T-helper 9 cell (primary cell): ENCODE data around the gene PPIL6.

Source experiments
- DNase-seq: peaks from one replicate; pipeline ENCODE4 v3.0.0-alpha.2; 2020

Gene PPIL6

DNA sequence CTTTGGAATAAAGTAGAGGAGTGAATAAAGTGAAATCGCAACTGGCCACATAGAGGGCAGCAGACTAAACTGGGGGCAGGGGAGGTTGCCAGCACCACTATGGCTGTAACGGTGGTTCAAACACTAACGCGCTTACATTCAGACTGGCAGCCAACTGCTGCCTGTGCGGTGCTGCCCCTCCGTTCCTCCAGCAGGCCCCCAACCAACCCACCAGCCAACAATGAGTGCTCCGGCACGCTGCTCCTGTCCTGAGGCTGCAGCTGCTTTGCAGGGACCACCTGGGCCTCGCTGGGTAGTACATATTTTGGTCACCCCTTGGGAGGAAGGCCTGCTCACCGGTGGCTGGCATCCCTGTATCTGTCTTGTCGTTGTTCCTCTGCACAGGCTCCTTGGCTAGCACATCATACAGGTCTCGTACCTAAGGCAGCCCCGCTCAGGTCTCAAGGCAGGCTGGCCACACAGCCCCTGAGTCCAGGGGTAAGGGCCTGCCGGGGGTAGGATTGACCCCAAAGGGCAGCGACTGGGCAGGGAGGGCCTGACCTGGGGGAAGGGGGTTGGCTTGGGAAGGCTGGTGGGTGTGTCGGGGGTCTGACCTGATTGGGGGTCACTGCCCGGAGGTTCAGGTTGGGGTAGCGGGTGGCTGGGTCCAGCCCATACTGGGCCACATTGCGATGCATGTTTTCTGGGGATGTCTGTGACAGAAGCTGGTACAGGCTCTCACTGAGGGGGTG is 8.8 kb upstream of the PPIL6 start:
- no peak for DNase-seq

DNA sequence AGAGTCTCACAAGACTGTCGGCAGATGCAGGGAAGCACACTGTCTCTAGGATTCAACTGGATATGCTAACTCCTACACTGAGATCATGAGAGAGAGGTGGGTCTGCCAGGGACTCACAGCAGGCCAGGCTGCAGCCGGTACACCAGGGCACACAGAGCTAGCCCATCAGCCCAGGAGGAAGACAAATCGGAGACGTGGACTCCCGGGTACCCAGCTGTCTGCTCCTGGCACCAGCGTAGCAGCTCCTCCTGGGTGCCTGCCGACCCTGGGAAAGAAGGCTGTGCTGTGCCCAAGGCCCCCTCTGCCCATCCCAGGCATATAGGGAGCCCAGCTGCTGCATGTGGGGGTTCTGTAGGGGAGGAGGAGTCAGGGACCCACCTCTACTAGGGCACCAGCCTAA is 8.2 kb upstream of the PPIL6 start:
- no peak for DNase-seq

DNA sequence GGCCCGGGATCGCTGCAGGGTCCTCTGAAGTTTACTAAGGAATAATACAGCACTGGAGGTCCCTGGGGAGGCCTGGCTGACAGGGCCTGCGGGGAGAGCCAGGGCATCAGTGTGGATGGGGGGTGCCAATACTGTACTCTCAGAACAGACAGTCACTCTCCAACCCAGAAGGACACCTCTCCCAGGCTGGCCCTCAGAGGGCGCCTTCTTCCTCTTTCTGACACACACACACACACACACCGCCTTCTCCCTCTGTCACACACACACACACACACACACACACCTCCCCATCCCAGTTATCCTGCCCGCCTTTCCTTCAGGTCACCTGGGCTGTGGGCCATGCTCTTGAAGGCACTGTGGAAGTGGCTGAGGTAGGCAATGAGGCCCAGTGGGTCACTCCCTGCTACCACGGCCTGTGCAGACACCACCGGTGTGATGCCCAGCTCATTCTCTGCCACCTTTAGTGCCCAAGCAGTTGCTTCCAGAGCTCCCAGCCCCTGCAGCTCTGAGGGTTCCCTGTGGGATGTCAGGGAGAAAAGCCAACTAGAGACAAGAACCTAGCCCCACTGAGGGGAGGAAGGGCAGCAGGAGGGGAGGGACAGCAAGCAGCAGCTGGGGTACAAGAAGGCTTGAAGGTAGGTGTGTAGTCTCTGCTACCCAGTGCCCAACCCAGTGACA is 7.6 kb upstream of the PPIL6 start:
- DNase-seq: no peak

DNA sequence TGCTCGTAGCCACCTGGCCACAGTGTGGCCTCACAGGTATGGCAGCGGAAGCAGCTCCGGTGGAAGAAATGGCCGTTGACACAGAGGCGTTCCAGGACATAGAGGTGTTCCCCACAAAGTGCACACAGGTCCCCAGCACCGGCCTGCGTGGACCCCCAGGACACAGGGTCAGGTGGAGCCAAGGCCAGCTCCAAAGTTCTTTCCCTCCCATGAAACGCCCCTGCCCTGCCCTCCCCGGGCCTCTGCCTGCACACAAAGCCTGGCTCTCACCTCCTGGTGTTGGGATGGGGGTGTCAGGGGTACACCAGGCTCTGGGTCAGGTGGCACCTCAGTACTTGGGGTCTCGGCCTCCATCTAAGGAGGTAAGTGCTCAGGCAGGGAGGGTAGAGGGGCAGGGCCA is 6.7 kb upstream of the PPIL6 start:
- DNase-seq: no peak

DNA sequence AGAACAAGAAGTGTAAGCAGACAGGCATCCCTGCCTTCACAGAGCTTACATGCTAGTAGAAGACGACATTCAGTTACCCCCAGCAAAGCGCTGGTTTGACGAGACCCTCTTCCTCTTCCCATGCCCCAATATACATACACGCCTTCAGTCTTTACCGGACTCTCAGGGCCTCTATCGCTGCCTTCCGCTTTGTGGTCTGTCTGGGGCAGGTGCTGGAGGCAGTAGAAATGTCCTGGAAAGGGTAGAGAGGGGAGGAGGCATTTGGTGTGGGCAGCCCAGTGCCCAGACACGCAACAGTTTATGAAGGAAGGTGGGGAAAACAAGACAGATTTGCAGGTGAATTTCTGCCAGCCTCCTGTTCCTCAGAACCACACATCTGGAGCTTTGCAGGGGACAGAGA is 6.1 kb upstream of the PPIL6 start:
- DNase-seq: no peak

DNA sequence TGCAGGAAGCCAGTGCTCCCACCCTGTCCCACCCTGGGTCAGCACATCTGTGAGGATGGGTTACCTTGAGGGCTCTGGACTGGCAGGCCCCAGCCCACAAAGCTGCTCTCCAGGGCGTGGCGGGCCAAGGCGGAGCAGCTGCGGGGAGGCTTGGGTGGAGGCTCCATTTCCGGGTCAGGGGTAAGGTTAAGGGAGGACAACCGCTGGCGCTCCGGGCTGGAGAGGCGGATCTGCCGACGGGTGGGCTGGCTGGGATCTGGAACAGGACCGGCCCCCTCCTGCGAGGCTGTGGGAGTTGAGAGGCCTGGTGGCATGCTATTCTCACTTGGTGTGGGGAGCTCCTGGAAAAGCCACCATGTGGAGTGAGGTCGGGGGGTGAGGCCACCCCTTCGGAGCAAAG is 5.6 kb upstream of the PPIL6 start:
- no peak for DNase-seq

DNA sequence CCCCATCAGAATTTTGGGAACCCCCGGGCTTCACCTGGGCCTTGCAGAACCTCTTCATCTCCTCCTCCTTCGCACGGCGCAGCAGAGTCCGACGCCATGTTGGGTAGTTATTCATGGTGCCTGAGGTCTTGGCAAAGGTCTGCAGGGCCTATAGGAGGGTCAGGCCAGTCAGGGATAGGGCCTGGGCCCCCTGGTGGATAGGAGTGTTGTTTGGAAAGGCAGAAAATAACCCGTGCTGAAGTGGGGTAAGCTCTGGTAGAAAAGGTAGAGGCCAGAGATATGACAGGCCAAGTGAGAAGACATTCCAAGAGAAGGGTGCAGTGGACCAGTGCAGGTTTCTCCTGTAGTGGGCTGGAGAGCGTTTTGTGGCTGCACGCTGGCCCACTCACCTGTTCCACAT is 5.0 kb upstream of the PPIL6 start:
- no peak for DNase-seq

DNA sequence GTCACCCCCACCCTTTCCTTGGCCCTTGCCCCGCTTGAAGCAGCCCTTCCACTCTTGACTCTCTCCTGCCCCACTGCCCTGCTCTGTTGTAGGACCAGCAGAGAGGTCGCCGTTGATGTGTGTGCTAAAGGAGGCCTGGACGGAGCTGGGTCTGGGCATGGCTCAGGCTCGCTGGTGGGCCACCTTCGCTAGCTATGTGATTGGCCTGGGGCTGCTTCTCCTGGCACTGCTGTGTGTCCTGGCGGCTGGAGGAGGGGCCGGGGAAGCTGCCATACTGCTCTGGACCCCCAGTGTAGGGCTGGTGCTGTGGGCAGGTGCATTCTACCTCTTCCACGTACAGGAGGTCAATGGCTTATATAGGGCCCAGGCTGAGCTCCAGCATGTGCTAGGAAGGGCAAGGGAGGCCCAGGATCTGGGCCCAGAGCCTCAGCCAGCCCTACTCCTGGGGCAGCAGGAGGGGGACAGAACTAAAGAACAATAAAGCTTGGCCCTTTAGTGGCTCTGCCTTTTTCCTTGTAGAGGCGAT is 3.1 kb upstream of the PPIL6 start:
- no peak for DNase-seq

DNA sequence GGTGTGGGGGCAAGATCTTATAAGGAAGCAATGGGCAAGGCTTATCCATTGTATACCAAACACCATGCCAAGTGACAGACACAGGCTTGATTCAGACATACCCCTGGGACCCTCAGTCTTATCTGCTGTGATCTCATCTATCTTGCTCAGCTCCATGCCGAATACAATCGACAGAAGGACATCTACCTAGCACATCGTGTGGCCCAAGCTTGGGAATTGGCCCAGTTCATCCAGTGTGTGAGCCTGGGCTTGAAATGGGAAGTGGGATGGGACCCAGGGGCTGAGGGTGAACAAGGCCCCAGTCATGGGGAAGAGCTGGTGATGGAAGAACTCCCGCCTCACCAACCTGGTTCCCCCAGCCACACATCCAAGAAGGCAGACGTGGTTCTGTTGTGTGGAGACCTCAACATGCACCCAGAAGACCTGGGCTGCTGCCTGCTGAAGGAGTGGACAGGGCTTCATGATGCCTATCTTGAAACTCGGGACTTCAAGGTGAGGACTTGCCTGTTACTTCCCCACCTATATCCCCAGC is 2.0 kb upstream of the PPIL6 start:
- no peak for DNase-seq

DNA sequence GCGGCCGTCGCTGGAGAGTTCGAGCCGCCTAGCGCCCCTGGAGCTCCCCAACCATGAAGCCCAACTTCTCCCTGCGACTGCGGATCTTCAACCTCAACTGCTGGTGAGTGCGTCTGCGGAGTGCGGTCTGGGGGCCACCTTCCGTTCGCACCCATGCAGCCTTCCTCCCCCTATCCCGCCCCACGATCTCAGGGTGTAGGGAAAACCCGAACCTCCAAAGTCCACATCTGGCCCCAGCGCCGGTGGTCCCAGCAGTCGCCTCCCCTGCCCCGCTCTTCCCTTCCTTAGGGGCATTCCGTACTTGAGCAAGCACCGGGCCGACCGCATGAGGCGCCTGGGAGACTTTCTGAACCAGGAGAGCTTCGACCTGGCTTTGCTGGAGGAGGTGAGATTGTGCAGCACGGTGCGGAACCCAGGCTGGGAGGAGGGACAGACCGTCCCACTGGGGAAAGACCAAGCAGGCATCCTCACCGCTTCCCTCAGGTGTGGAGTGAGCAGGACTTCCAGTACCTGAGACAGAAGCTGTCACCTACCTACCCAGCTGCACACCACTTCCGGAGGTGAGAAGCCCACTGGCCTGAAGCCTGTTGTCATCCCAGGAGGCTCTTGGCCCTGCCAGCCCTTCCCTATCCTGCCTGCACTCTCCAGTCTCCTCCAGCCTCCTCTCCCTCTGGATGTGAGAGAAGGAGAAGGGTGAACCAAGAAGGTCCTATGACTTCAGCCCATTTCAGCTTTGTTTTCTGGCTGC is 815 bp upstream of the PPIL6 start:
- peak; percentile 44 for DNase-seq

DNA sequence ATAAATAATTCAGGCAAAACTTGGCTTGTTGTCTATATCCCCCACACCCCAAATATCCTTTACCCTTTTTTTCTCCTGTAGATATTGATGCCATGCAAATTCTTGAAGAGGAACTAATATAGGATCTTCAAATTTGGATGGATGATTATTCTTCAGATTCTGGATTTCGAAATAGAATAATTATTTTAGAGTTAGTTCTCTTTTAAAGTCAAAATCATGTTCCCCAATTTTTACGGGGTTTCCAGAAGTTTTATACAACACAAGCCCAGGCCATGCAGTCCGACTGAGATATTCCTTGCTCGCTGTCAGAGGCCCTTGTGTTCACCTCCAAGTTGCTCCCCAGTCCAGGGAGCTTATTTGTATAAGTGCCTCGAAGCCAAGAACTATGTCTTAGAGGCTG is 4.4 kb downstream of the PPIL6 start:
- DNase-seq: no peak

DNA sequence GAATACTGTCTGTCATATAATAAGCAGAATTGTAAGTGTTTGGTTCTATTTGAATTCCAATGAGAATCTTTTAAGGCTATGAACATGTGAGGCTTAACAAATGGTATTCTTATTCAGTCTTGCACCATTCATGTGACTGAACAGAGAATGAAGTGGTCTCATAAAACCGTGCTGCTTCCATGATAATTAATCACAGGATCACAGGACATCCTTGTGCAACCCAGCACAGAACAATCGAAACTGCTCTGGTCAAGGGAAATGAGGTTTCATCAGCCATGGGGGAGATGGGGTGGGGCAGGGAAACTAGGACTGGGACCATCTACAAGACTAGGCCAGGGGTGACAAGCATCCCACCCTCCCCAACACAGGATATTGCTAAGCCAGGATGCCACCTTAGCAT is 6.0 kb downstream of the PPIL6 start:
- no peak for DNase-seq

DNA sequence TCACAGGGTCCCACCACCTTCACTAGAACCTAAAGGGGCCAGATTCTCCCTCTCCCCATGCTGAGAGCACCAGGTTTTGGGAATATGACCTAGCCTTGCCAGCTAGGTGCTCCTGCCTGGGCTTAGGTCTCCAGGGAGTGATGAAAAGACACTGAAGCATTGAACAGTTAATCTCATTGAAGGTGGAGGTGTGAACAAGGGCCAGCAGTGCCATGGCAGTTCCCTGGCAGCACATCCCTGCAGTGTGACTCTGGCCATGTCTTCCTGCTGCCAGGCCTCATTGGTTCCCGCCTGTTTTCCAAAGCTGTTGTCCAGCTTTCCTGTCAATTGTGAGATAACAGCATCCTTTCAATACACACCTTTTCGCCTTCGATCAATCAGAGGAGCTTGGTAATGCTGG is 10.9 kb downstream of the PPIL6 start:
- no peak for DNase-seq

DNA sequence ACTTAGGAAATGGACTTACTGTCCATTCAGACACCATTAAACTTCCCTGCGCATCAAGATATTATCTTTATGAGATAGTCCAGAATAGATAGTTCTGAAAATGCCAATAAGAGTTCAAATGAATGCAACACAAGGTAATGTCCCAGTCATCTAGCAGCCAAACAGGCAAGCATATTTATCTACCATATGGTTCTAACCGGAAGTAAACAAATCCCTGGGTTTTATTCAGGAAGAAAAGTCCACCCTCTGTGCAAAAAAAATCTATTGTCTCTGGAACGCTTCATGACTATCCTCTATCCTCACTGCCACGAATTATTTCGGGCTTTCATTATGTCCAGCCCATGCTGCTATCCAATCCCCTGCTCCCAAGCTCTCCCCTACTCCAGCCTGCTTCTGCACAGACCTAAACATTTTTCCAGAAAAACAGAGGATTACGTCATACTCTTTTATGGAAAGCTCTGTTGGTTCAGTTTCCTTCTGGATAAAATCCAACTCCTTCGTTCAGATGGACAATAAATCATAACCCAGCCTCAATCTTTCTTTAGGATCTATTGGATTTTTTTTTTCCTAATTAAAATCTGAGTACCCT is 11.4 kb downstream of the PPIL6 start:
- DNase-seq: no peak

DNA sequence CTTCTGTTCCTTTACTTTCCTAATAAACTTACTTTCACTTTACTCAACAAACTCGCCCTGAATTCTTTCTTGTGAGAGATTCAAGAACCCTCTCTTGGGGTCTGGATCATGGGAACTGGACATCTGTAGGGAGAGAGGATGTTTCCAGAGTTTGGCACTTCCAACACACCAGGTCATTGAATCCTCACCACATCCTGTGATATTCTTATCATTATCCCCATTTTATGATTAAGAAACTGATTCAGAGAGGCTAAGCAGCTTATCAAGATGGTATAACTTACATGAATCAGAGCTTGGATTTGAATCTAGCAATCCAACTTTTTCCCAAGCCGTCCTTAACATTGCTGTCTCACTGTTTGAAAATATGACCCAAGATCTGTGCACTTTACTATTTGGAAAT is 15.5 kb downstream of the PPIL6 start:
- no peak for DNase-seq

DNA sequence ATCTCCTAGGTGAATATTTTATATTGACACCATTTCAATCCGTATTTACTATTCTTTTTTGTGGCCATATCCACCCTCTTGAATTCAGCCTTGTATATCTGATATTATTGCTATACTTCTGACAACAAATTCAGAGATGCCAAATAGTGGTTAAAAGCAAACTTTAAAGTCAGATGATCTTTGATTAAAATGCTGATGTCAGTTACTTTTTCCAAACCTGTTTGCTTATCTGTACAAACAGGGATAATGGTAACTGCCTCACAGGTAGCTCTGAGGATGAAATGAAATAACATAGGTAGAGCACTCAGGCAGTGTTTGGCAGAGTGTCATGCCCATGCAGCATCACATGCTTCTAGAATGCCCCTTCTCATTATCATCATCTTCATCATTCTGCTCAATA is 19.2 kb downstream of the PPIL6 start:
- DNase-seq: no peak

DNA sequence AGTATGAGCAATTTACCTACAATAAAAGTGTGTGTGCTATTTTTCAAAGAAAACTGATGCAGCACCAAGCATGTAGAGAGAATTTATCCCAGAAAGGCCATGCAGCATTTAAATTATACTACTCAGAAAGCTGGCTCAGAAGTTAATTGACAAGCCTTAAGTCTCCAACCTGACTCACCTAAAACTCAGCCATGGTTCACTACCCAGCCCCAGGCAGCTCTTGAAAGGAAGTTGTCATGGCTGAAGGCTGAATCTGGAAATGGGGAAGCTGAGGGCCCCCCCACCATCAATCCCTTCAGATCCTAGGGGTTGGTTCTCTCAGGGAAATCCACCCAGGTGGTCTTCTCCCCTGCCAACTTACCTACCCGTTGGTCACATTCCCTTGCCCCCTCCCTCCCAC is 19.7 kb downstream of the PPIL6 start:
- no peak for DNase-seq

DNA sequence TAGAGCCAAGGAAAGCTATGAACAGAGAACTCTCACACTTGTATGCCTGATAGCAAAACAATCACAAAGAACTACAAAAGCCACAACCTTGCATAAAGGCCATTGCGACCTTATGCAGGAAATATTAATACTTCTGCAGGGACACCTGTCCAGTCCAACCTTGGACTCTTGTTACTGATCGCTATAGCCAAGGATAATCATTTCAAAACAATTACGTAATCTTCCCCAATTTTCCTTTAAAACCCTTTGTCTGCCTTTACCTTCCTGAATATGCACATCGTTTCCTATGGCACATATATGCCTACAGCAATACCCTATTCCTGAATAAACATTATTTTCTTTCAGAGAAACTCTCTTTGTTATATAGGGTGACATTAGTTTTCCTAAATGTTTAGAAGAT is 22.8 kb downstream of the PPIL6 start:
- DNase-seq: no peak

DNA sequence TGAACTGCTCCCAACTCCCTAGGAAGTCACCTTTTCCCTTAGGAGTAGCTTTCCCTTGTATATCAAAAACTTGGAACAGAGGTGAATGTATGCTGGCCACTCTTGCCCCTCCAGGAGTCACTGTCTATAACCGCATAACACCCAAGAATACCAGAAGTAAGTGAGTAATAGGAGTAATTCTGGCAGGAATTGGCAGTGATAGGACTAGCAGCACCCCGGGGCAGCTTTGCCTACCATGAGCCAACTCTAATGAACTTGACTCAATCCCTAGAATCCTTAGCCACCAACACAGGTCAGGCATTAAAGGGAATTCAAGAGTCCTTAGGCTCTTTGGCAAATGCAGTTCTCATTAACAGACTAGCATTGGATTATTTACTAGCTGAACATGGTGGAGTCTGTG is 29.4 kb downstream of the PPIL6 start:
- DNase-seq: no peak

DNA sequence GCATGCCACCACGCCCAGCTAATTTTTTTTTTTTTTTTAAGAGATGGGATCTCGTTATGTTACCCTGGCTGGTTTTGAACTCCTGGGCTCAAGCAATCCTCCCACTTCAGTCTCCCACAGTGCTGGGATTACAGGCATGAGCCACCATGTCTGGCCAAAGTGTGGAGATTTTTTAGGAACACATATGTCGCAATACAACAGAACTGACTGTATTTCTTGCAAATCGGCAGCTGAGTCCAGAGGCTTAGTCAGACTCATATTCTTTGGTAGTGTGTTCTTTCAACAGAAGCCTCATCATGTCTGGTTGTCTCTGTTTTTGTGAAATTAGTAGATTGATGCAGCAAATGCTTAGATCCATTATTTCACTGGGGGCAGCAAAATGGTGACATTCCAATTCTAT is 34.2 kb downstream of the PPIL6 start:
- DNase-seq: no peak

DNA sequence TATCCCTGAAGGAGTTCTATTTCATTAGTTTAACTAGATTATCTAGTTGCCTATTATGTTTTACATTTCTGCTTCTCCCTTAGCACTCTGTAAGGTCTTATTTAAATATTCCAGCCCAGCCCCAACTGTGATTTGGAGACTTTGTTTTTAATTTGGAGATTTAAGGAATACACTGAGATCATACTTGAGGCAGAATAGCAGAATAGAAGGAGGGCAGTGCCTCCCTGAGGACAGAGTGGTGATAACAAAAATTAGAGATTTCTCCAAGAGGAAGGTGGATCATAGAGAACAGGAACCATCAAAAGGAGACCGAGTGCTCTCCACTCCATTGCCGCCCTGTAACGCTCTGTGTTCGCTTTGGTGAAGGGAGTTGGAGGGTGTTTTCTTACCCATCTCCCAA is 43.4 kb downstream of the PPIL6 start:
- no peak for DNase-seq

DNA sequence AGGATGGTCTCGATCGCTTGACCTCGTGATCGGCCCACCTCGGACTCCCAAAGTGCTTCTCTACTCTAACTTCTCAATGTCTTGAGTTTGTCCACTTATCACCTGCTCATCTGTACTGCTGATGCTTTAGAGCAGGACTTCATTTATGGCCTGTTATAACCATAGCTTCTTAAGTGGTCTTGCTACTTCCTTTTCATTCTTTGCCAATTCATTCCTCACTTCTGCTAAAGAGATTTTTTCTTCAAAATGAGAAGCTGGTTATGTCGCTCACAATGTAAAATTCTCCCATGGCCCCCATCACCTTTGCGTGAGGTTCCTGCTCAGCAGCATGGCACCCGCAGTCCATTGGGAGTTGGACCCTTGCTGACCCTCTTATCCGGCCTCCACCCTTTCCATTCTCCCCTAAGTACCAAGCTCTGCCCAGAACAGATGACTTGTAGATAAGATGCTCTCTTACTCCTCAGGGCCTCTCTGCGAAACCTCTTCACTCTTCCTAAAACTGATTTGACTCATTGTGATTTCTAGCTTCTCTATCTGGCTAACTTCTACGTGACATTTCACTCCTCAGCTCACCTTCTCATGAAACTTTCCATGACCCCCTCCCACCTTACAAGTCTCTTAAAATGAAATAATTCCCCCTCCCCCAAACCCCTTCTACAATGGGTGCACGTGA is 44.2 kb downstream of the PPIL6 start:
- DNase-seq: no peak

DNA sequence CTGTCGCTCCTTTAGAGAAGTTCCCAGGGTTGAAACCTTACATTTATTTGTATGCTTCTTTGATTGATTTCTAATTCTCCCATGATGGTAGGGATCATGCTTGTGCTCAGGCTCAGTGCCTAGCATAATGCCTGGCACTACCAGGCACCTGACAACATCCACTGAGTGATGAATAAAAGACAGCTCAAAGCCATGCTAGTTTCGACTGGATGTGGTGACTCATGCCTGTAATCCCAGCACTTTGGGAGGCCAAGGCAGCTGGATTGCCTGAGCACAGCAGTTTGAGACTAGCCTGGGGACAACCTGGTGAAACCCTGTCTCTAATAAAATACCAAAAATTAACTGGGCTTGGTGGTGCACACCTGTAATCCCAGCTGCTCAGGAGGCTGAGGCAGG is 46.5 kb downstream of the PPIL6 start:
- no peak for DNase-seq
